Neural progenitor cell (in vitro differentiated cells): ENCODE data around the gene COL4A2. TPM values are rescaled to one million over a fixed set of nuclear protein-coding genes. Genes with fewer than 3 reads are reported as not detected.

Experiments
- DNase-seq: peaks from one replicate; pipeline ENCODE4 v3.0.0-alpha.2; 2016; ENCODE audit warnings: low spot score
- H2AFZ ChIP-seq: fragments of 200-600 bp; sonication (generic); replicated peaks from 2 replicates; pipeline ENCODE4 v1.6.1; 2016; ENCODE audit warnings: antibody characterized with exemption
- H3F3A ChIP-seq: fragments of 200-600 bp; sonication (generic); 2 replicates; pipeline ENCODE4 v1.6.1; 2016; ENCODE audit warnings: antibody characterized with exemption, low read depth
- H3K27ac ChIP-seq: fragments of 200-600 bp; sonication (generic); 2 replicates; pipeline ENCODE4 v1.5.1; 2016; ENCODE audit warnings: mild to moderate bottlenecking
- H3K27me3 ChIP-seq: fragments of 200-600 bp; sonication (generic); 2 replicates; pipeline ENCODE4 v1.6.1; 2016; ENCODE audit warnings: mild to moderate bottlenecking, moderate library complexity
- H3K36me3 ChIP-seq: fragments of 200-600 bp; sonication (generic); 2 replicates; pipeline ENCODE4 v1.5.1; 2016
- H3K4me1 ChIP-seq: fragments of 200-600 bp; sonication (generic); 2 replicates; pipeline ENCODE4 v1.6.1; 2016; ENCODE audit warnings: mixed run types
- H3K4me2 ChIP-seq: fragments of 200-600 bp; sonication (generic); 2 replicates; pipeline ENCODE4 v1.6.1; 2016
- H3K4me3 ChIP-seq: fragments of 200-600 bp; sonication (generic); 2 replicates; pipeline ENCODE4 v1.5.1; 2016
- H3K79me2 ChIP-seq: fragments of 200-600 bp; sonication (generic); 2 replicates; pipeline ENCODE4 v1.6.1; 2016; ENCODE audit warnings: low read depth
- H3K9ac ChIP-seq: fragments of 200-600 bp; sonication (generic); 2 replicates; pipeline ENCODE4 v1.6.1; 2016
- H3K9me3 ChIP-seq: fragments of 200-600 bp; sonication (generic); 2 replicates; pipeline ENCODE4 v1.5.1; 2016; ENCODE audit warnings: low read depth
- H4K20me1 ChIP-seq: fragments of 200-600 bp; sonication (generic); 2 replicates; pipeline ENCODE4 v1.6.1; 2016; ENCODE audit warnings: low read depth
- H3K27ac Mint-ChIP-seq: 3 replicates; pipeline ENCODE4 v1.8.0; 2021; ENCODE audit warnings: mixed read lengths
- H3K27me3 Mint-ChIP-seq: 2 replicates; pipeline ENCODE4 v1.8.0; 2022; ENCODE audit warnings: low read depth, mild to moderate bottlenecking, inconsistent platforms, moderate library complexity, mixed read lengths; ENCODE audit not compliant: insufficient read depth
- H3K36me3 Mint-ChIP-seq: 3 replicates; pipeline ENCODE4 v1.8.0; 2021; ENCODE audit warnings: mixed read lengths
- H3K4me1 Mint-ChIP-seq: 3 replicates; pipeline ENCODE4 v1.8.0; 2021; ENCODE audit warnings: mixed read lengths
- H3K4me3 Mint-ChIP-seq: 3 replicates; pipeline ENCODE4 v1.8.0; 2021; ENCODE audit warnings: mild to moderate bottlenecking, moderate library complexity, mixed read lengths
- H3K9me3 Mint-ChIP-seq: 3 replicates; pipeline ENCODE4 v1.8.0; 2020; ENCODE audit warnings: mixed read lengths
- EZH2 ChIP-seq: fragments of 200-600 bp; sonication (generic); IDR thresholded peaks from 2 replicates; pipeline ENCODE4 v1.6.1; 2017; ENCODE audit warnings: antibody characterized with exemption, mild to moderate bottlenecking, moderate library complexity
- EZH2phosphoT487 ChIP-seq: fragments of 200-600 bp; sonication (generic); IDR thresholded peaks from 2 replicates; pipeline ENCODE4 v1.6.1; 2017; ENCODE audit warnings: antibody characterized with exemption
- total RNA-seq: library from RNA; depleted of rRNA; stranded (reverse); fragments of >200 nt; gene quantifications from 2 replicates; pipeline ENCODE4 v1.2.3, GENCODE V29; 2015; ENCODE audit warnings: low replicate concordance
- TF ChIP-seq, protein P1 (sequence below): fragments of 200-600 bp; sonication (generic); IDR thresholded peaks from 2 replicates; pipeline ENCODE4 v1.5.1; 2017; ENCODE audit warnings: antibody characterized with exemption, mild to moderate bottlenecking

The COL4A2 gene
- total RNA-seq, 1 donor from 2014 or later, result 73.6 TPM

DNA sequence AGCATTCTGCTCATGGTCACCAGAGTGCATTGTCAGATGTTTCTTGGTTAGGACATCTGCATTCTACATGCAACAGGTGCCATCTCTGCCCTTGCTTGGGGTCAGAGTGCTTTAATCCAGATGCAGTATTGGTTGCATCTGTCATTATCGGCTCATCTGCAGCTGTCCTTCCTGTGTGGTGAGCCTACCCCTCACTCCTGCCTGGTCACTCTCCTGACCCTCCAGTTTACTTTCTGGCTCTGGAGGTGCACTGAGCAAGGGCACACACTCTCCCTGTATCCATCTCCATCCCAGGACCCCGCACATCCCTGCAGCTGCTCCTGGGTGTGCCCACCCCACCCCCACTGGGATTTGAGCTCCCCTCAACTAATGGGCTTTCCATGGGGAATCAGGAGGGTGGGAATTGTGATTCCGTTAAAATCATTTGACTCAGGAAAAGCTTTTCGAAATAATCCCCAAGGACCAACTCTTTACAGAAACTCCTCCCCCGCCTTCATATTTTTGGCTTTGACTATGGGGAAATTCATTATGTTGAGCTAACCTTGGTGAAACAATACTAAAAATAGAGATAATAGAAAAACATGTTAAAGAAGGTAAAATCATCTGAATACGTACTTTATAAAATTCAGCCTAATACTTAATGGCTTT, 70.2 kb downstream of the COL4A2 start:
- Histone ChIP-seq H3K36me3 (no peaks in the 10 kb centered on the region), H3K27me3 (no peaks in the 10 kb centered on the region), H3K27ac (no peak overlapping the region), H3F3A (no peaks in the 10 kb centered on the region), H3K4me2 (no peak overlapping the region), H3K4me3 (no peak overlapping the region), H2AFZ (no peak overlapping the region), H3K79me2 (no peaks in the 10 kb centered on the region), H3K9me3 (no peaks in the 10 kb centered on the region), H3K9ac (no peak overlapping the region), H4K20me1 (peaks cover 12% of the 10 kb centered on the region), H3K4me1 (peaks cover 3% of the 10 kb centered on the region)
- H3K27ac Mint-ChIP-seq, result no peak overlapping the region
- H3K4me3 Mint-ChIP-seq, result no peak overlapping the region
- no peaks in the 10 kb centered on the region for H3K27me3 Mint-ChIP-seq
- TF ChIP-seq, protein P1, sequence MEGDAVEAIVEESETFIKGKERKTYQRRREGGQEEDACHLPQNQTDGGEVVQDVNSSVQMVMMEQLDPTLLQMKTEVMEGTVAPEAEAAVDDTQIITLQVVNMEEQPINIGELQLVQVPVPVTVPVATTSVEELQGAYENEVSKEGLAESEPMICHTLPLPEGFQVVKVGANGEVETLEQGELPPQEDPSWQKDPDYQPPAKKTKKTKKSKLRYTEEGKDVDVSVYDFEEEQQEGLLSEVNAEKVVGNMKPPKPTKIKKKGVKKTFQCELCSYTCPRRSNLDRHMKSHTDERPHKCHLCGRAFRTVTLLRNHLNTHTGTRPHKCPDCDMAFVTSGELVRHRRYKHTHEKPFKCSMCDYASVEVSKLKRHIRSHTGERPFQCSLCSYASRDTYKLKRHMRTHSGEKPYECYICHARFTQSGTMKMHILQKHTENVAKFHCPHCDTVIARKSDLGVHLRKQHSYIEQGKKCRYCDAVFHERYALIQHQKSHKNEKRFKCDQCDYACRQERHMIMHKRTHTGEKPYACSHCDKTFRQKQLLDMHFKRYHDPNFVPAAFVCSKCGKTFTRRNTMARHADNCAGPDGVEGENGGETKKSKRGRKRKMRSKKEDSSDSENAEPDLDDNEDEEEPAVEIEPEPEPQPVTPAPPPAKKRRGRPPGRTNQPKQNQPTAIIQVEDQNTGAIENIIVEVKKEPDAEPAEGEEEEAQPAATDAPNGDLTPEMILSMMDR, result no peak
- TF ChIP-seq EZH2 (no peak), EZH2phosphoT487 (no peak)
- H3K4me1 Mint-ChIP-seq, result peaks cover 73% of the 10 kb centered on the region
- H3K36me3 Mint-ChIP-seq, result peaks cover 16% of the 10 kb centered on the region
- no peak for DNase-seq
- H3K9me3 Mint-ChIP-seq, result no peaks in the 10 kb centered on the region

GRCh38 chr13:110377826-110378201, 70.7 kb downstream of the COL4A2 start:
- no peak for DNase-seq
- Histone ChIP-seq H3K9me3 (no peaks in the 10 kb centered on the region), H2AFZ (no peak overlapping the region), H4K20me1 (peaks cover 7% of the 10 kb centered on the region), H3K79me2 (no peaks in the 10 kb centered on the region), H3K36me3 (no peaks in the 10 kb centered on the region), H3F3A (no peaks in the 10 kb centered on the region), H3K27me3 (no peaks in the 10 kb centered on the region), H3K4me1 (peaks cover 3% of the 10 kb centered on the region), H3K9ac (no peak overlapping the region), H3K4me2 (no peak overlapping the region), H3K27ac (no peak overlapping the region), H3K4me3 (no peak overlapping the region)
- no peak for TF ChIP-seq EZH2phosphoT487
- no peak for TF ChIP-seq EZH2
- TF ChIP-seq, protein P1, result no peak
- Mint-ChIP-seq H3K36me3 (peaks cover 16% of the 10 kb centered on the region), H3K27ac (no peak overlapping the region), H3K27me3 (no peaks in the 10 kb centered on the region), H3K4me3 (no peak overlapping the region), H3K9me3 (no peaks in the 10 kb centered on the region), H3K4me1 (peaks cover 68% of the 10 kb centered on the region)

- no peaks in the 10 kb centered on the region for H3K27me3 Mint-ChIP-seq
- no peaks in the 10 kb centered on the region for H3K79me2 ChIP-seq
- H3K36me3 Mint-ChIP-seq, result peaks cover 23% of the 10 kb centered on the region
- H3K4me3 ChIP-seq, result no peak overlapping the region
- H3K27ac ChIP-seq, result no peak overlapping the region
- DNase-seq, result no peak
- TF ChIP-seq EZH2phosphoT487 (no peak), EZH2 (no peak)
- TF ChIP-seq, protein P1, result no peak
- no peaks in the 10 kb centered on the region for H3K36me3 ChIP-seq
- H2AFZ ChIP-seq, result no peak overlapping the region
- H3K4me3 Mint-ChIP-seq, result no peak overlapping the region
- H3K9me3 Mint-ChIP-seq, result peaks cover 3% of the 10 kb centered on the region
- H4K20me1 ChIP-seq, result peaks cover 6% of the 10 kb centered on the region
- no peaks in the 10 kb centered on the region for H3F3A ChIP-seq
- no peak overlapping the region for H3K9ac ChIP-seq
- peaks cover 3% of the 10 kb centered on the region for H3K4me1 ChIP-seq
- no peak overlapping the region for H3K4me2 ChIP-seq
- H3K4me1 Mint-ChIP-seq, result peaks cover 53% of the 10 kb centered on the region
- peak overlapping the region; percentile 98 for H3K27ac Mint-ChIP-seq
- H3K9me3 ChIP-seq, result no peaks in the 10 kb centered on the region
- no peaks in the 10 kb centered on the region for H3K27me3 ChIP-seq
Measured at GRCh38 chr13:110379358-110379757, 72.3 kb downstream of the COL4A2 start.
